Adipocyte (in vitro differentiated cells): Measurements from ENCODE around the gene HIRIP3.
"Not testable (repeated sequence)": the region's sequence is repeated elsewhere in the genome, so short reads cannot be mapped to it uniquely, and the experiment has no call there.

Source experiments
- DNase-seq: peaks from one replicate; pipeline ENCODE4 v3.0.0-alpha.2; 2015; ENCODE audit warnings: low read depth
- H3K27me3 ChIP-seq: replicated peaks from 2 replicates; pipeline ENCODE4 v1.7.0; 2013; ENCODE audit warnings: mild to moderate bottlenecking, low read length, moderate library complexity; ENCODE audit not compliant: control insufficient read depth, insufficient read depth
- H3K36me3 ChIP-seq: 2 replicates; pipeline ENCODE4 v1.7.0; 2013; ENCODE audit warnings: low read length, mild to moderate bottlenecking, moderate library complexity; ENCODE audit not compliant: control insufficient read depth, insufficient read depth, severe bottlenecking
- H3K4me1 ChIP-seq: 2 replicates; pipeline ENCODE4 v1.7.0; 2013; ENCODE audit warnings: mild to moderate bottlenecking, low read length, moderate library complexity; ENCODE audit not compliant: control insufficient read depth, insufficient read depth
- H3K4me3 ChIP-seq: 2 replicates; pipeline ENCODE4 v1.7.0; 2013; ENCODE audit warnings: mild to moderate bottlenecking, low read length, moderate library complexity
- H3K9ac ChIP-seq: 2 replicates; pipeline ENCODE4 v1.7.0; 2013; ENCODE audit warnings: mild to moderate bottlenecking, low read length, moderate library complexity
- H3K9me3 ChIP-seq: 2 replicates; pipeline ENCODE4 v1.7.0; 2013; ENCODE audit warnings: mild to moderate bottlenecking, low read length, moderate library complexity; ENCODE audit not compliant: control insufficient read depth

The HIRIP3 gene

GRCh38 chr16:29962344-29962994, 32.9 kb downstream of the HIRIP3 start:
- peak; percentile 46 for DNase-seq
- H3K36me3 ChIP-seq = no peaks in the 10 kb centered on the region
- peak overlapping the region; percentile 99 for H3K4me3 ChIP-seq
- H3K4me1 ChIP-seq = peaks cover 14% of the 10 kb centered on the region
- no peaks in the 10 kb centered on the region for H3K9me3 ChIP-seq
- peak overlapping the region; percentile 100 for H3K9ac ChIP-seq
- no peaks in the 10 kb centered on the region for H3K27me3 ChIP-seq

GRCh38 chr16:29961479-29962343, 33.7 kb downstream of the HIRIP3 start, which contains the start of gene TMEM219:
Gene TMEM219 (plus strand): TSS chr16:29962079. CDS start chr16:29963144, 1,065 bp downstream.
- Histone ChIP-seq H3K27me3 (no peaks in the 10 kb centered on the region), H3K36me3 (no peaks in the 10 kb centered on the region)
- peak; percentile 95 for DNase-seq

GRCh38 chr16:29961127-29961478, 34.3 kb downstream of the HIRIP3 start:
- peak overlapping the region; percentile 100 for H3K9ac ChIP-seq
- H3K4me3 ChIP-seq = peak overlapping the region; percentile 99
- DNase-seq = no peak
- H3K27me3 ChIP-seq = no peaks in the 10 kb centered on the region
- no peaks in the 10 kb centered on the region for H3K9me3 ChIP-seq
- H3K4me1 ChIP-seq = peaks cover 14% of the 10 kb centered on the region
- H3K36me3 ChIP-seq = no peaks in the 10 kb centered on the region

More at GRCh38 chr16:29961479-29962343, 33.7 kb downstream of the HIRIP3 start, which contains the start of gene TMEM219:
- peaks cover 14% of the 10 kb centered on the region for H3K4me1 ChIP-seq
- H3K9me3 ChIP-seq = no peaks in the 10 kb centered on the region
- peak within 1 kb of the TSS; percentile 99 for H3K4me3 ChIP-seq
- H3K9ac ChIP-seq = peak within 1 kb of the TSS; percentile 100

- H3K4me1 ChIP-seq = peaks cover 14% of the 10 kb centered on the region
- H3K36me3 ChIP-seq, H3K27me3 ChIP-seq, H3K9me3 ChIP-seq, DNase-seq, H3K4me3 ChIP-seq, H3K9ac ChIP-seq: not testable (repeated sequence)
Observed at GRCh38 chr16:29959821-29960220, 35.6 kb downstream of the HIRIP3 start.

- Histone ChIP-seq H3K4me3 (no peak overlapping the region), H3K9ac (no peak overlapping the region), H3K36me3 (no peaks in the 10 kb centered on the region), H3K9me3 (no peaks in the 10 kb centered on the region), H3K27me3 (no peaks in the 10 kb centered on the region), H3K4me1 (peaks cover 14% of the 10 kb centered on the region)
- no peak for DNase-seq
Observed at GRCh38 chr16:29959293-29959692, 36.1 kb downstream of the HIRIP3 start.

GRCh38 chr16:29958756-29959155, 36.7 kb downstream of the HIRIP3 start:
- no peaks in the 10 kb centered on the region for H3K27me3 ChIP-seq
- peaks cover 14% of the 10 kb centered on the region for H3K4me1 ChIP-seq
- H3K36me3 ChIP-seq = no peaks in the 10 kb centered on the region
- H3K9me3 ChIP-seq = no peaks in the 10 kb centered on the region
- no peak overlapping the region for H3K9ac ChIP-seq
- DNase-seq = no peak
- H3K4me3 ChIP-seq = no peak overlapping the region

- no peak overlapping the region for H3K9ac ChIP-seq
- no peaks in the 10 kb centered on the region for H3K27me3 ChIP-seq
- H3K4me1 ChIP-seq = no peaks in the 10 kb centered on the region
- H3K36me3 ChIP-seq = no peaks in the 10 kb centered on the region
- H3K4me3 ChIP-seq = no peak overlapping the region
- DNase-seq = no peak
- H3K9me3 ChIP-seq = no peaks in the 10 kb centered on the region
Observed at GRCh38 chr16:29951625-29952365, 43.6 kb downstream of the HIRIP3 start.

- H3K9me3 ChIP-seq = no peaks in the 10 kb centered on the region
- no peak for DNase-seq
- H3K4me1 ChIP-seq = no peaks in the 10 kb centered on the region
- H3K4me3 ChIP-seq = no peak overlapping the region
- no peaks in the 10 kb centered on the region for H3K27me3 ChIP-seq
- H3K9ac ChIP-seq = no peak overlapping the region
- H3K36me3 ChIP-seq = no peaks in the 10 kb centered on the region
Observed at GRCh38 chr16:29950806-29951461, 44.5 kb downstream of the HIRIP3 start.

GRCh38 chr16:29947897-29948296, 47.5 kb downstream of the HIRIP3 start:
- no peak overlapping the region for H3K4me3 ChIP-seq
- DNase-seq = no peak
- no peaks in the 10 kb centered on the region for H3K27me3 ChIP-seq
- H3K9me3 ChIP-seq = no peaks in the 10 kb centered on the region
- no peaks in the 10 kb centered on the region for H3K36me3 ChIP-seq
- H3K9ac ChIP-seq = no peak overlapping the region
- peaks cover 15% of the 10 kb centered on the region for H3K4me1 ChIP-seq

- H3K9me3 ChIP-seq = no peaks in the 10 kb centered on the region
- no peaks in the 10 kb centered on the region for H3K27me3 ChIP-seq
- DNase-seq = peak; percentile 95
- peaks cover 15% of the 10 kb centered on the region for H3K4me1 ChIP-seq
- H3K9ac ChIP-seq = peak overlapping the region; percentile 69
- peak overlapping the region; percentile 31 for H3K4me3 ChIP-seq
- H3K36me3 ChIP-seq = no peaks in the 10 kb centered on the region
Observed at GRCh38 chr16:29943846-29944799, 51.3 kb downstream of the HIRIP3 start.
